GM23338 (cell line): Measurements from ENCODE around the gene LEPR. TPM values are rescaled to one million over a fixed set of nuclear protein-coding genes. Genes with fewer than 3 reads are reported as not detected.

Experiments
- ATAC-seq: fragments of 200-7000 bp; cut with Tn5 transposase; 3 replicates; pipeline ENCODE4 v1.9.1; 2020
- DNase-seq: peaks from one replicate; pipeline ENCODE4 v3.0.0-alpha.2; 2015; ENCODE audit warnings: low spot score
- H2AFZ ChIP-seq: fragments of 200-600 bp; sonication (generic); 2 replicates; pipeline ENCODE4 v1.8.0; 2016; ENCODE audit warnings: antibody characterized with exemption, mild to moderate bottlenecking, moderate library complexity
- H3F3A ChIP-seq: fragments of 200-600 bp; sonication (generic); replicated peaks from 2 replicates; pipeline ENCODE4 v1.8.0; 2017; ENCODE audit warnings: antibody characterized with exemption, mixed run types, low read depth
- H3K27ac ChIP-seq: fragments of 200-600 bp; sonication (generic); 2 replicates; pipeline ENCODE4 v1.6.1; 2016; ENCODE audit warnings: low read depth
- H3K27me3 ChIP-seq: fragments of 200-600 bp; sonication (generic); 2 replicates; pipeline ENCODE4 v1.8.0; 2016; ENCODE audit warnings: mild to moderate bottlenecking, mixed run types, moderate library complexity; ENCODE audit not compliant: insufficient read depth
- H3K36me3 ChIP-seq: fragments of 200-600 bp; sonication (generic); 2 replicates; pipeline ENCODE4 v1.8.0; 2016; ENCODE audit warnings: mild to moderate bottlenecking; ENCODE audit not compliant: insufficient read depth
- H3K4me1 ChIP-seq: fragments of 200-600 bp; sonication (generic); 2 replicates; pipeline ENCODE4 v1.8.0; 2016; ENCODE audit warnings: mild to moderate bottlenecking, moderate library complexity; ENCODE audit not compliant: insufficient read depth
- H3K4me2 ChIP-seq: fragments of 200-600 bp; sonication (generic); 2 replicates; pipeline ENCODE4 v1.7.1; 2017; ENCODE audit warnings: mixed run types
- H3K4me3 ChIP-seq: fragments of 200-600 bp; sonication (generic); 2 replicates; pipeline ENCODE4 v1.6.1; 2016; ENCODE audit warnings: mixed run types
- H3K79me2 ChIP-seq: fragments of 200-600 bp; sonication (generic); replicated peaks from 2 replicates; pipeline ENCODE4 v1.8.0; 2017; ENCODE audit warnings: mild to moderate bottlenecking; ENCODE audit not compliant: insufficient read depth
- H3K9me2 ChIP-seq: fragments of 200-600 bp; sonication (generic); 2 replicates; pipeline ENCODE4 v1.8.0; 2017; ENCODE audit not compliant: insufficient read depth
- H4K20me1 ChIP-seq: fragments of 200-600 bp; sonication (generic); replicated peaks from 2 replicates; pipeline ENCODE4 v1.8.0; 2017; ENCODE audit warnings: mild to moderate bottlenecking; ENCODE audit not compliant: insufficient read depth
- H3K27ac Mint-ChIP-seq: 2 replicates; pipeline ENCODE4 v1.8.0; 2020; ENCODE audit warnings: inconsistent platforms, mild to moderate bottlenecking, moderate library complexity, mixed read lengths
- H3K27me3 Mint-ChIP-seq: 3 replicates; pipeline ENCODE4 v1.8.0; 2022; ENCODE audit warnings: low read depth, mild to moderate bottlenecking, moderate library complexity, mixed read lengths, inconsistent platforms; ENCODE audit not compliant: insufficient read depth, poor library complexity
- H3K36me3 Mint-ChIP-seq: 3 replicates; pipeline ENCODE4 v1.8.0; 2021; ENCODE audit warnings: low read depth, mild to moderate bottlenecking, inconsistent platforms, moderate library complexity, mixed read lengths
- H3K4me1 Mint-ChIP-seq: 3 replicates; pipeline ENCODE4 v1.8.0; 2020; ENCODE audit warnings: mild to moderate bottlenecking, inconsistent platforms, mixed read lengths
- H3K4me3 Mint-ChIP-seq: 3 replicates; pipeline ENCODE4 v1.8.0; 2021; ENCODE audit warnings: moderate library complexity, mild to moderate bottlenecking, inconsistent platforms, mixed read lengths
- H3K9me3 Mint-ChIP-seq: 3 replicates; pipeline ENCODE4 v1.8.0; 2020; ENCODE audit warnings: moderate library complexity, mild to moderate bottlenecking, inconsistent platforms, mixed read lengths
- CREB1 ChIP-seq: fragments of 250-450 bp; sonication (Bioruptor Pico); IDR thresholded peaks from 2 replicates; pipeline ENCODE4 v1.5.0; 2020; ENCODE audit warnings: low read depth, mild to moderate bottlenecking, moderate library complexity
- JUNB ChIP-seq: IDR thresholded peaks from one replicate; pipeline ENCODE4 v1.6.1; 2016; ENCODE audit warnings: antibody characterized with exemption; ENCODE audit not compliant: unreplicated experiment
- STAT1 ChIP-seq: IDR thresholded peaks from one replicate; pipeline ENCODE4 v1.6.1; 2016; ENCODE audit warnings: antibody characterized with exemption; ENCODE audit not compliant: unreplicated experiment
- ZNF114 ChIP-seq: fragments of 250-450 bp; sonication (Bioruptor Pico); IDR thresholded peaks from 2 replicates; pipeline ENCODE4 v1.5.0; 2020; ENCODE audit warnings: mild to moderate bottlenecking, moderate library complexity
- ZNF331 ChIP-seq: fragments of 250-450 bp; sonication (Bioruptor Pico); IDR thresholded peaks from 2 replicates; pipeline ENCODE4 v1.5.0; 2020; ENCODE audit warnings: low read depth, mild to moderate bottlenecking, moderate library complexity
- polyA plus RNA-seq: library from polyadenylated mRNA; unstranded; fragments of >200 nt; fragmentation: Nextera tagmentation; extraction: Ambion mirVana; gene quantifications from 2 replicates; pipeline ENCODE4 v1.2.1, GENCODE V29; 2016
- total RNA-seq: library from RNA; depleted of rRNA; stranded (reverse); fragments of >200 nt; shearing (Covaris generic); gene quantifications from 2 replicates; pipeline ENCODE4 v1.2.3, GENCODE V29; 2014
- TF ChIP-seq, protein P1 (sequence below), 2 experiments: fragments of 200-600 bp in 1 of 2; sonication (generic) in 1 of 2; conservative IDR thresholded peaks; 2 replicates each; pipeline versions ENCODE4 v1.5.1 to v1.6.1; 2016 to 2017; ENCODE audit warnings: antibody characterized with exemption in 2 of 2, low read depth in 2 of 2, mild to moderate bottlenecking in 2 of 2, moderate library complexity in 1 of 2
- TF ChIP-seq, protein P2 (sequence below): IDR thresholded peaks from one replicate; pipeline ENCODE4 v1.6.1; 2018; ENCODE audit warnings: antibody characterized with exemption; ENCODE audit not compliant: unreplicated experiment

Gene LEPR
- total and polyA plus RNA-seq, 2 experiments from 2014 or later, result 2.1 to 4.7 TPM

DNA sequence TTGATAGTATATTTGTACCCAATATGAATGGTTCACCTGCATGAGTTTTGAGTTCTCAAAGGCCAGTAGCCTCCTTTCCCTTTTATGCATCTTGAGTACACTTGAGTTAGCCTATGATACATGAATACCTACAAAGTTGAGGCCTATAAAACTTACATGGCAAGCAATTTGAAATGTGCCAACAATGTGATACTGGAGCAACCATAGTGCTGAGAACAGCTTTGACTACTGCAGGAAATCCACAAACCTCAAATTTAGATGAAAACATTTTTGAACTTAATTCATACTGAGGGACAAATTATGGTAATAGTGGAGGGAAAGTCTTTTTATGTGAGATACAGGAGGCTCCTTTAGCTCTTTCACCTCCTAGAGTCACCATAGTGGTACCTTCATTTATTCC lies 37.4 kb downstream of the LEPR start:
- no peak overlapping the region for H3K4me3 Mint-ChIP-seq
- no peak overlapping the region for H3K27ac Mint-ChIP-seq
- H3K4me1 Mint-ChIP-seq, result peaks cover 21% of the 10 kb centered on the region
- Histone ChIP-seq H4K20me1 (no peaks in the 10 kb centered on the region), H3K27me3 (no peaks in the 10 kb centered on the region), H2AFZ (no peak overlapping the region), H3K4me1 (peaks cover 5% of the 10 kb centered on the region), H3K9me2 (no peaks in the 10 kb centered on the region), H3K79me2 (no peaks in the 10 kb centered on the region), H3K36me3 (no peaks in the 10 kb centered on the region; the same call in 1 of the 2 replicates), H3K4me2 (no peak overlapping the region), H3K4me3 (no peak overlapping the region), H3K27ac (no peak overlapping the region), H3F3A (no peaks in the 10 kb centered on the region)
- H3K27me3 Mint-ChIP-seq, result peaks cover 2% of the 10 kb centered on the region
- no peak for TF ChIP-seq ZNF331 (CRISPR knock-in tag)
- H3K36me3 Mint-ChIP-seq, result peaks cover 24% of the 10 kb centered on the region
- H3K9me3 Mint-ChIP-seq, result peaks cover 27% of the 10 kb centered on the region
- ATAC-seq, result no peak
- DNase-seq, result no peak

DNA sequence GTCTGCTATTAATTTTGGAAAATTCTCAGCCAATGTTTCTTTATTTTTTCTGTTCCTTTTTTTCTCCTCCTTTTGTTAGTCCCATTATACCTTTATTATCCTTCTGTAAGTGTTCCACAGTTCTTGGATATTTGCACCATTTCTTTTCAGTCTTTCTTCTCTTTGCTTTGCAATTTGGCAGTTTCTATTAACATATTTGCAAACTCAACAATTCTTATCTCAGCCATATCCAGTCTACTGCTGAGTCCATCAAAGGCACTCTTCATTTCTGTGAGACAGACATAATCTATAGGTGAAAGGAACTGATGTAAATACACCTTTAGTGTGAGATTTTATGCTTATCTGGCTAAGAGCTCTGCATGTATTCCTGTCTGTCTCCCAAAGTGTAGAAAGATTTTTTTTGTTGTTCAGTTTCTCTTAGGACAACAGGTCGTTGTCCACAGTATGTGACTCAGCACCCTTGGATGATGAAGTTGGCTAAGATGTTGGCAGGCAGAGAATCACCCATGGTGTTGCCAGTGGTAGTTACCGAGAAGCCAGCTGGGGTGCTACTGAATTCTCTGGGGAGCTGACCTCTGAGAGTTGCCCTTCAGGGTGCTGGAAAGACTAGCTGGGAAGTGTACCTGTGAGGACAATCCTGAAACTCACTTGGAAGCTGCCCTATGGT lies 38.4 kb downstream of the LEPR start:
- Histone ChIP-seq H3K9me2 (no peaks in the 10 kb centered on the region), H3K4me2 (no peak overlapping the region), H3K79me2 (no peaks in the 10 kb centered on the region), H2AFZ (peak overlapping the region; percentile 9; the same call in 1 of the 2 replicates), H3K27me3 (no peaks in the 10 kb centered on the region), H4K20me1 (no peaks in the 10 kb centered on the region), H3K27ac (no peak overlapping the region), H3K36me3 (no peaks in the 10 kb centered on the region; the same call in 1 of the 2 replicates), H3K4me3 (no peak overlapping the region), H3K4me1 (peaks cover 5% of the 10 kb centered on the region), H3F3A (no peaks in the 10 kb centered on the region)
- no peak for DNase-seq
- TF ChIP-seq CREB1, result no peak
- TF ChIP-seq, protein P1, sequence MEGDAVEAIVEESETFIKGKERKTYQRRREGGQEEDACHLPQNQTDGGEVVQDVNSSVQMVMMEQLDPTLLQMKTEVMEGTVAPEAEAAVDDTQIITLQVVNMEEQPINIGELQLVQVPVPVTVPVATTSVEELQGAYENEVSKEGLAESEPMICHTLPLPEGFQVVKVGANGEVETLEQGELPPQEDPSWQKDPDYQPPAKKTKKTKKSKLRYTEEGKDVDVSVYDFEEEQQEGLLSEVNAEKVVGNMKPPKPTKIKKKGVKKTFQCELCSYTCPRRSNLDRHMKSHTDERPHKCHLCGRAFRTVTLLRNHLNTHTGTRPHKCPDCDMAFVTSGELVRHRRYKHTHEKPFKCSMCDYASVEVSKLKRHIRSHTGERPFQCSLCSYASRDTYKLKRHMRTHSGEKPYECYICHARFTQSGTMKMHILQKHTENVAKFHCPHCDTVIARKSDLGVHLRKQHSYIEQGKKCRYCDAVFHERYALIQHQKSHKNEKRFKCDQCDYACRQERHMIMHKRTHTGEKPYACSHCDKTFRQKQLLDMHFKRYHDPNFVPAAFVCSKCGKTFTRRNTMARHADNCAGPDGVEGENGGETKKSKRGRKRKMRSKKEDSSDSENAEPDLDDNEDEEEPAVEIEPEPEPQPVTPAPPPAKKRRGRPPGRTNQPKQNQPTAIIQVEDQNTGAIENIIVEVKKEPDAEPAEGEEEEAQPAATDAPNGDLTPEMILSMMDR (conservative IDR thresholded peaks at IDR 0.05; ENCODE audit: low read depth in 2 of 2), result no peak
- TF ChIP-seq ZNF114 (CRISPR knock-in tag), result no peak
- TF ChIP-seq, protein P2, sequence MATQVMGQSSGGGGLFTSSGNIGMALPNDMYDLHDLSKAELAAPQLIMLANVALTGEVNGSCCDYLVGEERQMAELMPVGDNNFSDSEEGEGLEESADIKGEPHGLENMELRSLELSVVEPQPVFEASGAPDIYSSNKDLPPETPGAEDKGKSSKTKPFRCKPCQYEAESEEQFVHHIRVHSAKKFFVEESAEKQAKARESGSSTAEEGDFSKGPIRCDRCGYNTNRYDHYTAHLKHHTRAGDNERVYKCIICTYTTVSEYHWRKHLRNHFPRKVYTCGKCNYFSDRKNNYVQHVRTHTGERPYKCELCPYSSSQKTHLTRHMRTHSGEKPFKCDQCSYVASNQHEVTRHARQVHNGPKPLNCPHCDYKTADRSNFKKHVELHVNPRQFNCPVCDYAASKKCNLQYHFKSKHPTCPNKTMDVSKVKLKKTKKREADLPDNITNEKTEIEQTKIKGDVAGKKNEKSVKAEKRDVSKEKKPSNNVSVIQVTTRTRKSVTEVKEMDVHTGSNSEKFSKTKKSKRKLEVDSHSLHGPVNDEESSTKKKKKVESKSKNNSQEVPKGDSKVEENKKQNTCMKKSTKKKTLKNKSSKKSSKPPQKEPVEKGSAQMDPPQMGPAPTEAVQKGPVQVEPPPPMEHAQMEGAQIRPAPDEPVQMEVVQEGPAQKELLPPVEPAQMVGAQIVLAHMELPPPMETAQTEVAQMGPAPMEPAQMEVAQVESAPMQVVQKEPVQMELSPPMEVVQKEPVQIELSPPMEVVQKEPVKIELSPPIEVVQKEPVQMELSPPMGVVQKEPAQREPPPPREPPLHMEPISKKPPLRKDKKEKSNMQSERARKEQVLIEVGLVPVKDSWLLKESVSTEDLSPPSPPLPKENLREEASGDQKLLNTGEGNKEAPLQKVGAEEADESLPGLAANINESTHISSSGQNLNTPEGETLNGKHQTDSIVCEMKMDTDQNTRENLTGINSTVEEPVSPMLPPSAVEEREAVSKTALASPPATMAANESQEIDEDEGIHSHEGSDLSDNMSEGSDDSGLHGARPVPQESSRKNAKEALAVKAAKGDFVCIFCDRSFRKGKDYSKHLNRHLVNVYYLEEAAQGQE, result no peak
- TF ChIP-seq JUNB, result no peak
- TF ChIP-seq STAT1, result no peak
- Mint-ChIP-seq H3K4me1 (peaks cover 21% of the 10 kb centered on the region), H3K9me3 (peaks cover 22% of the 10 kb centered on the region), H3K27ac (no peak overlapping the region), H3K36me3 (peaks cover 21% of the 10 kb centered on the region), H3K27me3 (peaks cover 2% of the 10 kb centered on the region), H3K4me3 (no peak overlapping the region)
- ATAC-seq, result peak; percentile 49
